AG10803 (cell line): ENCODE data around the gene FSTL3.

Source experiments
- DNase-seq: peaks from one replicate; pipeline ENCODE4 v3.0.0; 2010; ENCODE audit warnings: low read depth
- H3K4me3 ChIP-seq: 2 replicates; pipeline ENCODE4 v1.5.1; 2011; ENCODE audit warnings: mild to moderate bottlenecking, low read length, control low read depth
- CTCF ChIP-seq: conservative IDR thresholded peaks from 2 replicates; pipeline ENCODE4 v1.5.1; 2011; ENCODE audit warnings: mild to moderate bottlenecking, low read length, control low read depth, inconsistent platforms

The FSTL3 gene

GRCh38 chr19:646779-647565 lies 29.2 kb upstream of the FSTL3 start:
- H3K4me3 ChIP-seq: no peak overlapping the region
- TF ChIP-seq CTCF: no peak
- DNase-seq: no peak

GRCh38 chr19:647566-648284 lies 28.5 kb upstream of the FSTL3 start:
- TF ChIP-seq CTCF: no peak
- no peak for DNase-seq
- H3K4me3 ChIP-seq: no peak overlapping the region

- H3K4me3 ChIP-seq: no peak overlapping the region
- TF ChIP-seq CTCF: no peak
Measured at GRCh38 chr19:648305-648704, 27.9 kb upstream of the FSTL3 start.

GRCh38 chr19:648904-649801 lies 27.0 kb upstream of the FSTL3 start:
- DNase-seq: no peak
- TF ChIP-seq CTCF: no peak
- H3K4me3 ChIP-seq: no peak overlapping the region

More at GRCh38 chr19:648305-648704, 27.9 kb upstream of the FSTL3 start:
- DNase-seq: no peak

GRCh38 chr19:650121-650520 lies 26.1 kb upstream of the FSTL3 start:
- H3K4me3 ChIP-seq: no peak overlapping the region
- DNase-seq: no peak
- TF ChIP-seq CTCF: no peak

- DNase-seq: no peak
Measured at GRCh38 chr19:651114-651818, 24.9 kb upstream of the FSTL3 start.

More at GRCh38 chr19:651114-651818, 24.9 kb upstream of the FSTL3 start:
- TF ChIP-seq CTCF: no peak
- no peak overlapping the region for H3K4me3 ChIP-seq
